Osteocyte (in vitro differentiated cells): ENCODE measurements around the gene SPRR1A. TPM values are rescaled to one million over a fixed set of nuclear protein-coding genes. Genes with fewer than 3 reads are reported as not detected.

Experiments
- DNase-seq: peaks from one replicate; pipeline ENCODE4 v3.0.0; 2021; ENCODE audit warnings: mixed read lengths; ENCODE audit not compliant: unreplicated experiment; ENCODE audit errors: extremely low spot score
- H3K27ac Mint-ChIP-seq: one replicate; pipeline ENCODE4 v1.8.0; 2021; ENCODE audit warnings: mild to moderate bottlenecking, mixed read lengths; ENCODE audit not compliant: unreplicated experiment
- H3K27me3 Mint-ChIP-seq: one replicate; pipeline ENCODE4 v1.8.0; 2021; ENCODE audit warnings: mixed read lengths; ENCODE audit not compliant: unreplicated experiment
- H3K36me3 Mint-ChIP-seq: one replicate; pipeline ENCODE4 v1.8.0; 2021; ENCODE audit warnings: mixed read lengths; ENCODE audit not compliant: unreplicated experiment
- H3K4me1 Mint-ChIP-seq: one replicate; pipeline ENCODE4 v1.8.0; 2021; ENCODE audit warnings: mixed read lengths; ENCODE audit not compliant: unreplicated experiment
- H3K4me3 Mint-ChIP-seq: one replicate; pipeline ENCODE4 v1.8.0; 2021; ENCODE audit warnings: mild to moderate bottlenecking, moderate library complexity, mixed read lengths; ENCODE audit not compliant: unreplicated experiment
- H3K9me3 Mint-ChIP-seq: one replicate; pipeline ENCODE4 v1.8.0; 2021; ENCODE audit warnings: mixed read lengths; ENCODE audit not compliant: unreplicated experiment
- total RNA-seq: library from RNA; stranded (reverse); gene quantifications from 2 replicates; pipeline ENCODE4 v1.2.1, GENCODE V29; 2021
- TF ChIP-seq, protein P1 (sequence below): fragments of 200-600 bp; sonication (generic); IDR thresholded peaks from 2 replicates; pipeline ENCODE4 v1.5.0; 2021; ENCODE audit warnings: antibody characterized with exemption, mild to moderate bottlenecking, moderate library complexity

Gene SPRR1A
- total RNA-seq, 1 donor from 2014 or later, result not detected

DNA sequence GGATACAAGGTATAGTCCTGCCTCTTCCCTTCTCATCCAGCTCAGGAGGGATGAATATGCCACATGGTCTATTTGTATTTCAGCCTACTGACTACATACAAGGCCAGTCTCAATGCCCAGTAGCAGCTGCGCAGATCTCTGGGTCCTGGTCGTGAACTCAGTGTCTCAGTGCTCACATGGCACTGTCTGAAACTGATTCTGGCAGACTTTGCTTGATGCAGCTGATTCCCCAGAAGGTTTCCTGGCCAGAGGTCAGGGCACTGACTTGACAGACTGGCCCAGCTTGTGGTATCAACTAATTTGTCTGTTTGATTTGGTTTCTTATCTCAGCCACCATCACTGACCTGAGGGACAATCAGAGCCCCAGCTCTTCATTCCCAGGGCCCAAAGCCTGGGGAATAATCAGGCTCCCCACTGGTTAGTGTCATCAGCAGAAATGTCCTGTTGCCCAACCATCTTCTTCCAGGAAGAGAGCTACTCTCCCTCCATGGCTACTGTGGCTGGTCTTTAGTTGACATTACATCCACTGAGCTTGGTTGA, 20.9 kb upstream of the SPRR1A start:
- no peak overlapping the region for H3K4me3 Mint-ChIP-seq
- H3K27ac Mint-ChIP-seq, result no peak overlapping the region
- peak; percentile 42 for DNase-seq
- peaks cover 3% of the 10 kb centered on the region for H3K9me3 Mint-ChIP-seq
- no peaks in the 10 kb centered on the region for H3K4me1 Mint-ChIP-seq
- H3K27me3 Mint-ChIP-seq, result no peaks in the 10 kb centered on the region
- TF ChIP-seq, protein P1, sequence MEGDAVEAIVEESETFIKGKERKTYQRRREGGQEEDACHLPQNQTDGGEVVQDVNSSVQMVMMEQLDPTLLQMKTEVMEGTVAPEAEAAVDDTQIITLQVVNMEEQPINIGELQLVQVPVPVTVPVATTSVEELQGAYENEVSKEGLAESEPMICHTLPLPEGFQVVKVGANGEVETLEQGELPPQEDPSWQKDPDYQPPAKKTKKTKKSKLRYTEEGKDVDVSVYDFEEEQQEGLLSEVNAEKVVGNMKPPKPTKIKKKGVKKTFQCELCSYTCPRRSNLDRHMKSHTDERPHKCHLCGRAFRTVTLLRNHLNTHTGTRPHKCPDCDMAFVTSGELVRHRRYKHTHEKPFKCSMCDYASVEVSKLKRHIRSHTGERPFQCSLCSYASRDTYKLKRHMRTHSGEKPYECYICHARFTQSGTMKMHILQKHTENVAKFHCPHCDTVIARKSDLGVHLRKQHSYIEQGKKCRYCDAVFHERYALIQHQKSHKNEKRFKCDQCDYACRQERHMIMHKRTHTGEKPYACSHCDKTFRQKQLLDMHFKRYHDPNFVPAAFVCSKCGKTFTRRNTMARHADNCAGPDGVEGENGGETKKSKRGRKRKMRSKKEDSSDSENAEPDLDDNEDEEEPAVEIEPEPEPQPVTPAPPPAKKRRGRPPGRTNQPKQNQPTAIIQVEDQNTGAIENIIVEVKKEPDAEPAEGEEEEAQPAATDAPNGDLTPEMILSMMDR, result no peak
- H3K36me3 Mint-ChIP-seq, result no peaks in the 10 kb centered on the region

DNA sequence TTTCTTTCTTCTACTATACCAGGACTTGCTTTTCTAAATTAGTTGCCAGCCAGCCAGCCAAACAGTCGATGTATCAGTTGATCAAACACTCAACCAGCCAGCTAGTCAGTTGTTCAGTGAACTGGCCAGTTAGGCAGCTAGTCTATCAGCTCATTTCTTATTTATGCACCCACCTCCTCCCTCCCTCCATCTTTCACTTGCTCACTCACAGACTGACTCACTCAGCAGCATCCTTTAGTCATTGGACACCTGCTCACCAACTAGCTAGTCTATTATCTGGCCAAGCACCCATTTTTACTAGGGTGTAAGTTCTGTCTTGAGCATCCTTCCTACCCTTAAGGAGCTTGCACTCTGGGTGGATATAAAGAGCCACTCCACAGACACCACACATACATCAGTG, 19.3 kb upstream of the SPRR1A start:
- TF ChIP-seq, protein P1, result no peak
- Mint-ChIP-seq H3K4me3 (no peak overlapping the region), H3K9me3 (no peaks in the 10 kb centered on the region), H3K27ac (no peak overlapping the region), H3K27me3 (no peaks in the 10 kb centered on the region), H3K4me1 (no peaks in the 10 kb centered on the region), H3K36me3 (no peaks in the 10 kb centered on the region)
- peak; percentile 17 for DNase-seq

DNA sequence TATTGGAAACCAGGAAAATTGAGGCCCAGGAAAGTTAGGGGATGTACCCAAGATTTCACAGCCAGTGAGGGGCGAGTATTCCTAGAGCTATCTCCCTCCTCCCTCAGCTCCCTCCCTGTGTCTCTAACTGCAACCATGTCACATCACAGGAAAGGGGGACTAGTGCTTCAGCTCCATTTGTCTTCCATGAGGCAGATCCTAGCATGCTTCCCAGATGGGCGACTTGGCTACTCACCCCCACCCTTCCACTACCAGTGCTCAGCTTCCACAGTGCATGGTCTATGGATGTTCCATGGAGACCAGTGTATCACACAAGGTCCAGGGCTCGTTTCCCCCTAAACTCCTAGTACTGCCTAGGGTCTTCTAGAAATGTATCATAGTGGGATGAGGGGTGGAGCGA, 18.0 kb upstream of the SPRR1A start:
- TF ChIP-seq, protein P1, result no peak
- H3K9me3 Mint-ChIP-seq, result no peaks in the 10 kb centered on the region
- DNase-seq, result peak; percentile 49
- no peaks in the 10 kb centered on the region for H3K4me1 Mint-ChIP-seq
- H3K36me3 Mint-ChIP-seq, result no peaks in the 10 kb centered on the region
- no peak overlapping the region for H3K27ac Mint-ChIP-seq
- no peak overlapping the region for H3K4me3 Mint-ChIP-seq
- H3K27me3 Mint-ChIP-seq, result no peaks in the 10 kb centered on the region

DNA sequence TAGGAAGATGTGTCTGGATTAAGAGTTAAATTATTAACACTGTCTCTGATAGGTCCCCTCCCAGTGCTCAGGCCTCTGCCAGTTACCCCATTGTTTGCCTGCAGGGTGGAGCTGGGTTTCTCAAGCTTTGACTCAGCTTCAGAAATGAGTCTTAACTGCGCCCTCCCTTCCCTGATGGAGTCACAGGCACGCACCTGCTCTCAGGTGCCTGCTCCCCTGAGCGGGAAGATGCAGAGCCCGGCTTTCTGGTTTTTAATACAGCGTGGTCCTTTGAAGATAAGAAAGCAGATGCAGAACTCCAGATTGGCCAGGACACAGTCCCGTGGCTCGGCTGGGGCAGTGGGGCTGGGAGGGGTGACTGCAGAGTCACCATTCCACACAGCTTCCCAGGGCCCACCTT, 16.7 kb upstream of the SPRR1A start:
- H3K36me3 Mint-ChIP-seq, result no peaks in the 10 kb centered on the region
- H3K4me1 Mint-ChIP-seq, result no peaks in the 10 kb centered on the region
- no peak overlapping the region for H3K27ac Mint-ChIP-seq
- no peaks in the 10 kb centered on the region for H3K27me3 Mint-ChIP-seq
- TF ChIP-seq, protein P1, result no peak
- no peaks in the 10 kb centered on the region for H3K9me3 Mint-ChIP-seq
- DNase-seq, result peak; percentile 74
- H3K4me3 Mint-ChIP-seq, result no peak overlapping the region

DNA sequence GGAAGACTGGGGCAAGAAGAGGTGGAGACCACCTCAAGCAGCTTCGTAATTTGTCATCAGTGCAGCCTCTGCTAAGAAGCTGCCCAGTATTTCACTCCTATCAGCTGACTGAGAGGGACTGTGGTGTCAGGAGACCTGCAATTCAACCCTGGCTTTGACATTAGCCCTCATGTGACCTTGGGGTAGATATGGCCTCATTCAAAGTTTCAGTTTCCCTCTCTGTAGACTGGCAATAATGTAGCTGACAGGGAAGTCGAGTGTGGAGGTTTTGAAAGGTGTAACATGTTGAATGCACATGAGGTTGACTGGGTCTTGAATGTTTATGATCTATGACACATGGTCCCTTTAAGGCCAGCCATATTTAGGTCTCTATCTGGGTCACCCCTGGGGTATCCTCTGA, 15.6 kb upstream of the SPRR1A start:
- TF ChIP-seq, protein P1, result no peak
- no peaks in the 10 kb centered on the region for H3K36me3 Mint-ChIP-seq
- DNase-seq, result peak; percentile 11
- no peaks in the 10 kb centered on the region for H3K27me3 Mint-ChIP-seq
- no peaks in the 10 kb centered on the region for H3K9me3 Mint-ChIP-seq
- H3K27ac Mint-ChIP-seq, result no peak overlapping the region
- no peaks in the 10 kb centered on the region for H3K4me1 Mint-ChIP-seq
- no peak overlapping the region for H3K4me3 Mint-ChIP-seq
